ENCODE measurements around the gene HSPG2.

GRCh38 chr1:21937372-21938121 lies 437 bp upstream of the HSPG2 start:
- TF ChIP-seq CTCF (IDR thresholded peaks at IDR 0.05) (no peak), POLR2A (IDR thresholded peaks at IDR 0.05) (no peak)

All from thyroid gland (tissue), 4 donors.